Sigmoid colon (tissue), 4 donors: ENCODE measurements around the gene FNDC5.

ENCODE experiments used
- CTCF ChIP-seq, 4 experiments: fragments of 450-650 bp in 3 of 4; fragments of 200-600 bp in 1 of 4; IDR thresholded peaks; one replicate each; pipeline ENCODE4 v1.5.1; 2016 to 2019; ENCODE audit warnings: antibody characterized with exemption in 4 of 4, mild to moderate bottlenecking in 3 of 4, moderate library complexity in 2 of 4
- EP300 ChIP-seq, 4 donors: sonication (generic); formaldehyde crosslinking; IDR thresholded peaks; one replicate each; pipeline ENCODE4 v1.6.1; 2017; ENCODE audit warnings: antibody characterized with exemption in 4 of 4
- POLR2A ChIP-seq, 2 donors: fragments of 450-650 bp; IDR thresholded peaks; one replicate each; pipeline ENCODE4 v1.6.1; 2016; ENCODE audit warnings: antibody characterized with exemption in 2 of 2, mild to moderate bottlenecking in 2 of 2, moderate library complexity in 2 of 2
- POLR2AphosphoS5 ChIP-seq, 4 donors: sonication (generic); formaldehyde crosslinking; IDR thresholded peaks; one replicate each; pipeline ENCODE4 v1.6.1; 2017; ENCODE audit warnings: antibody characterized with exemption in 4 of 4

GRCh38 chr1:32817815-32818786 is 52.6 kb downstream of the FNDC5 start:
- TF ChIP-seq POLR2A (IDR thresholded peaks at IDR 0.05), result peak in 1 of 2 donors; percentile 35
- TF ChIP-seq CTCF (IDR thresholded peaks at IDR 0.05), result peak in 1 of 4 experiments; percentile 7
- peak in 1 of 4 donors; percentile 16 for TF ChIP-seq EP300 (IDR thresholded peaks at IDR 0.05)
- peak; percentile 6 to 60 (median 54) for TF ChIP-seq POLR2AphosphoS5 (IDR thresholded peaks at IDR 0.05)
